Stimulated activated CD8-positive, alpha-beta memory T cell treated with anti-CD3 and anti-CD28 coated beads, Interleukin-12 subunit alpha, Interleukin-12 subunit beta, amount 100 ng/mL, for 24 hours (primary cell): Measurements from ENCODE around the gene PGLYRP3.

ENCODE experiments used
- DNase-seq: peaks from one replicate; pipeline ENCODE4 v3.0.0-alpha.2; 2020; ENCODE audit errors: extremely low read depth

PGLYRP3 gene, protein sequence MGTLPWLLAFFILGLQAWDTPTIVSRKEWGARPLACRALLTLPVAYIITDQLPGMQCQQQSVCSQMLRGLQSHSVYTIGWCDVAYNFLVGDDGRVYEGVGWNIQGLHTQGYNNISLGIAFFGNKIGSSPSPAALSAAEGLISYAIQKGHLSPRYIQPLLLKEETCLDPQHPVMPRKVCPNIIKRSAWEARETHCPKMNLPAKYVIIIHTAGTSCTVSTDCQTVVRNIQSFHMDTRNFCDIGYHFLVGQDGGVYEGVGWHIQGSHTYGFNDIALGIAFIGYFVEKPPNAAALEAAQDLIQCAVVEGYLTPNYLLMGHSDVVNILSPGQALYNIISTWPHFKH

DNA sequence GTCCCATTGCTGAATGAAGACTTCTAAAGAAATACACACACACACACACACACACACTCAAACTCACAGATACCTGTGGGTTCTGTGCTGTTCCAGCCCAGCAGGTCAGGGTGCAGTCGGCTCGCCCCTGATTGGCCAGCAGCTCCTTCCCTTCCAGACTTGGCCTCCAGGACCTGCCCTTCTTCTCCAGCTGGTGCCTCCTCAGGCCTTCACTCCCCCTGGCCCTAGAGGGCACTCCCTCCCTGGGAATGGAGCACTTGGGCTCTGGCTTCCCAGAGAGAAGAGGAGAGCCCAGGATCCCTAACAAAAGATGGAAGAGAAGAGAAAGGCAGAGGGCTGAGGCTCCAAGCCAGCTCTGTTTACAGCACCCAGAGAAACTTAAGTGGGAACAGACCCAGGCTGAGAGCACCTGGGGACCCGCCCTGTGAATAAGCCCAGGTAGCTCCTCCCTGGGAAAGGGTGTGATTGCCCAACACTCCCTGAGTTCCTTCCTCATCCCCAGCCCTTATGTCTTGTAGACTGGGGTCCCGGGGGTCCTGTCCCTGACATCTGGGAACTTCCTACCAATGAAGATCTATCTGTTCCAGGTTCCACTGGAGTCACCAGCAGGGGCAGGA, at the start of gene PGLYRP3:
TSS of gene PGLYRP3 (minus strand) at position 383 of the 617 bp plus-strand sequence. CDS start 2,287 bp downstream, outside the sequence.
- no peak for DNase-seq

DNA sequence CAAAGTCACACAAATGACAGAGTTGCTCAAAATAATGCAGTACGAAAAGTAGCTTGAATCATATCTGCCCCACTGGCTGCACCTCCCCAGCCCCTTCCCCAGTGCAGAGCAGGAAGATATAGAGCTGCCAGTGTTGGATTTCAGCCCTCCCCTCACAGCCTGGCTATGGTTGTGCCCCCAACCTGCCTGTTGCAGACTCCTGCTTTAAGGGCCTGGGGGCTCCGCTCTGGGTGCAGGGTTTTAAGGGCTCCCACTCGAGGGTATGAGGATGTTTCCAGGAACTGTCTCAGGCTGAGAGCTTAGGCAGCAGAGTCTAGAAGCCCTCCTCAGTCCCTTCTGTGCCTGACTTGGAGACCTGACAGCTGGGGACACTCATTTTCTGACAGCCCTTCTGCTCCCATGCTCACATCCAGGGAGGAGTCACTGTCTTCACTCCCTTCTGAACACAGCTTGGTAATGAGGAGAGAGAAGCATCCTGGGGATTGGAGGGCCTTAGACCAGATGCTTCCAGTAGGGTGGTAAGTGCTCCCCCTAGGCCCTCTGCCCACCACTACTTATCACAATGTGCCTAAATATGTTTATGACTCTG, 49.5 kb upstream of the PGLYRP3 start:
- DNase-seq = no peak

DNA sequence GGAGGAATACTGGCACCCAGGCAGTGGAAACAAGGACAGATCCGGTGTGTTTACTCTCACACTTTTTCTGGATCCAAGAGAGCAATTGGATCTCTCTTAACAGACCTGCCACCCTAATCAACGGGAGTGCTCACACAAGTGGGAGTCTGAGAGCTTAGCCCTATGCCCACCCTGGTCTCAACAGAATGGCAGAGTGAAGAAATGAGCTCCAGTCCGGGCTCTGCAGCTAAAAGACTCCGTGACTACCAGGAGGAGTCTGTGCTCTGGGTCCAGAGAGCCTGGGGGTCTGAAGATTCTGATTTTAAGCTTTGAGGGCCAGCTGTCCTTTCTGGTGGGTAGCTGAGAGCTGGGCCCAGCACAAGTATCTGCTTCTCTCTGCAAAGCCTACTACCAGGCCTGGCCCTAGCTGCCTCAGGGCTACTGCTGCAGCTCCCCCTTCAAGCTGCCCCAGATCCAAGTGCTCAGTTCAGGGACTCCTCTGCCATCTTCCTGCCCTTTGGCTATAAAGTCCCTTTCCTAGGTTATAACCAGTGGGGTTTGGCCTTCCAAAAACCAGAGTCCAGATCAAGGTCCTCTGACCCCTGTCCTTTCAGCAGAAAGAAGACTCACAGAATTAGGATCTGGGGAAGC, 48.8 kb upstream of the PGLYRP3 start:
- no peak for DNase-seq

DNA sequence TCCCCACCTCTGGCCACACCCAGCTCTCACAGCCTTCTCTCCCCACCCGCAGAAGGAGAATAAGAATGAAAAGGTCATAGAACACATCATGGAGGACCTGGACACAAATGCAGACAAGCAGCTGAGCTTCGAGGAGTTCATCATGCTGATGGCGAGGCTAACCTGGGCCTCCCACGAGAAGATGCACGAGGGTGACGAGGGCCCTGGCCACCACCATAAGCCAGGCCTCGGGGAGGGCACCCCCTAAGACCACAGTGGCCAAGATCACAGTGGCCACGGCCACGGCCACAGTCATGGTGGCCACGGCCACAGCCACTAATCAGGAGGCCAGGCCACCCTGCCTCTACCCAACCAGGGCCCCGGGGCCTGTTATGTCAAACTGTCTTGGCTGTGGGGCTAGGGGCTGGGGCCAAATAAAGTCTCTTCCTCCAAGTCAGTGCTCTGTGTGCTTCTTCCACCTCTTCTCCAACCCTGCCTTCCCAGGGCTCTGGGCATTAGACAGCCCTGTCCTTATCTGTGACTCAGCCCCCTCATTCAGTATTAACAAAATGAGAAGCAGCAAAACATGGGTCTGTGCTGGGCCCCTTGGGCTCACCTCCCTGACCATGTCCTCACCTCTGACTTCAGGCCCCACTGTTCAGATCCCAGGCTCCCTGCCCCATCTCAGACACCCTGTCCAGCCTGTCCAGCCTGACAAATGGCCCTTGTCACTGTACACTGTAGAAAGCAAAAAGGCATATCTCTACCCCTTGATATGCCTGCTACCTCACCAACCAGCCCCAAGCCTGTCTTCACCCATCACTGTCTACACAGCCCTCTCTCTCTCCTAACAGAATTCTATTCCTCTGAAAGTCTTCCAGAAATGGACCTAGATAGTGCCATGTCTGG, 48.1 kb upstream of the PGLYRP3 start:
- DNase-seq = no peak

DNA sequence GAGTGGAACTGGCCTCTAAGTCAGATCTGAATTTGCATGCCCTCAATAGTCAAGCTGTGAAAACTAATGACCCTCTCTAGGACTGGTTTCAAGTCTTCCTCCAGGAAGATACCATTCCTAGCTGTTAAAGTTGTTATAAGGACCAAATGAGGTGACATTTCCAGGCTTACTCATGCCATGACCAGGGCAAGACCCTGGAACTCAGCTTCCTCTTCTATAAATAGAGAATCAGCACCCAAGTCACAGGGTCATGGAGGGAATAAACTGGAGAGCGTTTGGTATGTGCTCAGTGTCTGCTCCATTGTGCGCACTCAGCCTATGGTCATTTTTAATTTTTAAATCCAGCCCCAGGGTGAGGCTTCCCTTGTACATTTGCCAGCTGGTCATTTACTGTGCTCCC, 47.4 kb upstream of the PGLYRP3 start:
- no peak for DNase-seq

DNA sequence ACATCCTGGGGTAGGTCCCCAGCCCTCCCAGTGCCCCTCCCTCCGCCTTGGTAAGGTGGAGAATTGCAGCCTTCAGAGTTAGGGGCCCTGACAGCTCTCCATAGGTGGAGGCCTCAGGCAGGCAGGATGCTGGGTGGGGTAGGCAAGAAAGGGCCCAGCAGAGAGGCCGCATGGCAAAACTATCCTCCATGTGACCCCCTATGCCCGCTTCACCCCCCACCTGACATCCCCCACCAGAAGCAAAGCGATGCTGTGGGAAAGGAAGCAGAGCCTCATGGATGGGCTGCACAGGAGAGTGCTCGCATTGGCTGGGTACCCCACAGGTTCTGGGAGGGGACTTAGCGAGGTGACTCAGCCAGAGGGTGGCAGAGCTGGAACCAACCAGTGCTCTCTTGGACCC, 46.5 kb upstream of the PGLYRP3 start:
- no peak for DNase-seq

DNA sequence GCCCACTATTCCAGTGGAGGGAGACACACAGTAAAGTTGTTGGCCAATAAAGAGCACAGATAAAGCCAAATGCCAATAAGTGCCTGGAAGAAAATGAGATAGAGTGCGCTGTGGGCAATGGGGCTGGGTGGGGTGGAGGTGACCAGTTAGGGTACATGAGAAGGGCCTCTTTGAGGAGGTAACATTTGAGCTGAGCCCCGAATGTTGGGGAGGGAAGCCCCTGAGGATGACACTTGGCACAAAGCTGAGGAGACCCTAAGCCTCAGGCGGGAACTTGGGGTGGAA, 45.9 kb upstream of the PGLYRP3 start:
- no peak for DNase-seq

DNA sequence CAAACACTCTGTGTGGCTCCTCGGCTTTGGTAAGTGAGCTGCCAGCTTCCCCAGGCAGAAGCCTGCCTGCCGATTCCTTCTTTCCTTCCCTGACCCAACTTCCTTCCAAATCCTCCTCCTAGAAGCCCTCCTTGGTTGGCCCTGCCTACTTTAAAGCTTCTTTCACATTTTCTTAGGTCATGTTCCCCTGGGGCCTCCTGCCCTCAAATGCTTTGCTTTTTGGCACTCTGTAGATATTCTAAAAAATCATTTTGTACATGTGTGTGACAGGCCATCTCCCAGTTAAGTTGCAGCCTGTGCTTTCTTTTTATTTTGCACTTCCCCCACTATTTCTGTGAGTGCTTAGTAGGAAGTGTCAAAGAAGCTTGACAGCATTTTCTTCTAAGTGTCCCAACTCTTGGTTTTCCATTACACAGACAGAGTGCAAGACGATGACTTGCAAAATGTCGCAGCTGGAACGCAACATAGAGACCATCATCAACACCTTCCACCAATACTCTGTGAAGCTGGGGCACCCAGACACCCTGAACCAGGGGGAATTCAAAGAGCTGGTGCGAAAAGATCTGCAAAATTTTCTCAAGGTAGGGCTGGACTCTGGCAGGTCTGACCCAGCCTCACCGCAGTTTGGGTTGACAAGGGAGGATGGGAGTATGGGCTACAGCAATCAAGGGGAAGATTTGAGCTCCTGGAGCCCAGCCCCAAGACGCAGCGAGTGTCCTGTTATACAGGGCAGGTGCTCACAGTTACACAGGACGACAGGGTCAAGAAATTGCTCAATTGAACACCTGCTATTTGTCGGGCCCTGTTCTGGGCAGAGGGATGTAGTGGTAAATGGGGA, 45.3 kb upstream of the PGLYRP3 start, which contains the start of gene S100A9:
TSS of gene S100A9 (plus strand) at position 2 of the 838 bp plus-strand sequence. CDS start at position 432, 430 bp downstream.
- DNase-seq = no peak

DNA sequence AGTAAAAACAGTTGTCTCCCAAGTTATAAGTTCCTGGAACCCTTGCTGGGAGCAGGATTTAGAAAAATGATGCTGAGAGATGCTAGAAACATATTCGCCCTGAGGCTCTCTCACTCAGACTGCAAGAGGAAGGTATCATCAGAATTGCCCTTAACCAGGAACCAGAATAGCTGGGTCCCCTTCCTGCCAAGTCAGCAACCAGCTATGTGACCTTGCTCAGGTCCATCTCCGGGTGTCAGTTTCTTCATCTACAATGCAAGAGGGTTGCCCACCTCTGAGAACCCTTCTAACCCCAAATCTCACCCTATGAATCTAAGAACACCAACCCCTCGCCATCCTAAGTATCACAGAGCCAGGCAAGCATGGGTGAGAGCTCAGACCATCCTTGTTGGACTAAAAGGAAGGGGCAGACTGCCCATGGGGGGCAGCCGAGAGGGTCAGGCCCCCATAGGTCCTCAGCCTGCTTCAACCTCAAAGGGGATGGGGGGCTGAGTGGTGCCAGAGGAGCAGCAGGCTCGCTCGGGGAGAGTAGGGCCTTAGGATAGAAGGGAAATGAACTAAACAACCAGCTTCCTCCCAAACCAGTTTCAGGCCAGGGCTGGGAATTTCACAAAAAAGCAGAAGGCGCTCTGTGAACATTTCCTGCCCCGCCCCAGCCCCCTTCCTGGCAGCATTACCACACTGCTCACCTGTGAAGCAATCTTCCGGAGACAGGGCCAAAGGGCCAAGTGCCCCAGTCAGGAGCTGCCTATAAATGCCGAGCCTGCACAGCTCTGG, 44.5 kb upstream of the PGLYRP3 start:
- no peak for DNase-seq

DNA sequence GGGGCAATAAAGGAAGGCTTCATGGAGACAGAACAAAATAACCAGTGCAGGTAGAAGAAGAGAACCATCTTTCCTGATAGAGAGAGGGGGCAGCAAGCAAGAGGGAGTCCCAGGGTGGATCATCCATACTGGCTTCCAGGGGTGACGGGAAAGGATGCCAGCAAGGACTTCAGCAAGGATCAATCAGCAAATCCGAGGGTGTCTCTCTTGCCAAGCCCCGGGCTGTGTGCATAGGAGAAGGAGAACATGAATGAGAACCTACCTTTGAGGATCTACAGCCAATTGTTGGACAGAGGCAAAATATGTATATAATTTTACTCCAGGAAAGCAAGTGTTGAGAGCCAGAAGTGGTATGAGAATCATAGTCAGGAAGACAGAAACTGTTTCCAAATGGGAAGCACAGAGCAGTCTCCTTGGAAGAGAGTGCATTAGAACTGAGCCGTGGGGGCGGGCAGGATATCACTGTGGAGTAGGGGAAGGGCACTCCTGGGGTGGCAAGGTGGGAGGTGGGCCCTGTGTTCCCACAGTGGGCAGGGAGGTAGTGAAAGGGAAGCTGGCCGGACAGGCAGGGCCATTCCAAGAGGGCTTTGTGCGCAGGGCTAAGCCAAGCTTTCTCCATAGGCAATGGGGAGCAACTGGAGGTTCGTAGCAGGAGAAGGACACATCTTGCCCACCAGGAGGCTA, 43.8 kb upstream of the PGLYRP3 start:
- no peak for DNase-seq

DNA sequence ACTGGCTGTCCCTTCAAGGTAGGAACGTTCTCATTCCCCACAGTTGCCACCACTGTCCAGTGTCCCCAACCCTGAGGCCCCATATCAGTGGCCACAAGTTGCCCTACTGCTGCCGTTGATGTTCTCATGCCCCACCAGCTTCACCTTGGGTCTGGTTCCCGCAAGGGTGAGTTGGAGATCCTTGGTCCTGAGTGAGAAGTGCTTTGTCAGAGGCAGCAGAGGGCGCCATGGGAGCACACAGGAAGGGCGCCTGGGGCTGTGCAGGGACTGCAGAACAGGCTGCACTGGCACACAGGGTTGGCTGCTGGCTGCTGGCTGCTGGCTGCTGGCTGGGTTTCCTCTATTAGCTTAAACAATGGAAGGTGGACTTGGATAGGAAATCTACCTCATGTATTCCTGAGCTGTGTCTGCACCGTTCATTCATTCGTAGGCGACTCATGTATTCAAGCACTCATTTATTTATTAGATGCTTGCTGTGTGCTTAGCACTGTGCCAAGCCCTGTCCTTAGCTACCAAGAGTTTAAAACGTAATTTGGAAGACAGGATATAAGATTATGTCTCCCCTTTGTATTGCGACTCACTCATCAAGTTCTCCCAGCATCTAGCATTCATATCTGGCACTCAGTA, 42.8 kb upstream of the PGLYRP3 start:
- DNase-seq = no peak

DNA sequence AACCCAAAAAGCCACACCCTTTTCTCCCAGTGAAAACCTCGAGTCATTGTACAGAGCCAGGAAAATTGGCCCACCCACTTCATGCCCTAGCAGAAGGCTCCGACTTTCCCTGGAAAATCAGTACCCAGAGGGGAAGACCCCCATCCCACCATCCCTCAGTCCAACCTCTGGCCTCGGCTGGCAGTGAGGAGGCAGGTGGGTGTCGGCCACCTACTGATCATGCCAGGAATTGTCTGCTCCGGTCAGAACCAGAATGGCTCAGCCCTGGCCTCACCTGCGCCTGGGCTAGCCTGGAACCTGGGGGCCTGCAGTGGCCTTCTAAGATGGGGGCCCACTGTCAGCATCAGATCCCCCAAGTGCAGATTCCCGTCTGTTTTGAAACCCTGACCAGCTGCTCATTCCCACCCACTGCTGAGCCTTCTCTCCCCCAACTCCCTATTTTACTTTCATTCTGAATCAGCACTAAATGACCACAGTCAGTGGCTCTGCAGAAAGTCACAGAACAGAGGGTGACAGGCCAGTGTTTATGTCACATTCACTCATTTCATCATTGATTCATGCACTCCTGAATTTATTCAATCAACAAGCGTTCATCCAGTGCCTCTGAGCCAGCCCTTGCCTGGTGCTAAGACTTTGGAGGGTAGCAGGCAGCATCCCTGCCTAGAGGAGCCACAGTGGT, 41.9 kb upstream of the PGLYRP3 start:
- no peak for DNase-seq

DNA sequence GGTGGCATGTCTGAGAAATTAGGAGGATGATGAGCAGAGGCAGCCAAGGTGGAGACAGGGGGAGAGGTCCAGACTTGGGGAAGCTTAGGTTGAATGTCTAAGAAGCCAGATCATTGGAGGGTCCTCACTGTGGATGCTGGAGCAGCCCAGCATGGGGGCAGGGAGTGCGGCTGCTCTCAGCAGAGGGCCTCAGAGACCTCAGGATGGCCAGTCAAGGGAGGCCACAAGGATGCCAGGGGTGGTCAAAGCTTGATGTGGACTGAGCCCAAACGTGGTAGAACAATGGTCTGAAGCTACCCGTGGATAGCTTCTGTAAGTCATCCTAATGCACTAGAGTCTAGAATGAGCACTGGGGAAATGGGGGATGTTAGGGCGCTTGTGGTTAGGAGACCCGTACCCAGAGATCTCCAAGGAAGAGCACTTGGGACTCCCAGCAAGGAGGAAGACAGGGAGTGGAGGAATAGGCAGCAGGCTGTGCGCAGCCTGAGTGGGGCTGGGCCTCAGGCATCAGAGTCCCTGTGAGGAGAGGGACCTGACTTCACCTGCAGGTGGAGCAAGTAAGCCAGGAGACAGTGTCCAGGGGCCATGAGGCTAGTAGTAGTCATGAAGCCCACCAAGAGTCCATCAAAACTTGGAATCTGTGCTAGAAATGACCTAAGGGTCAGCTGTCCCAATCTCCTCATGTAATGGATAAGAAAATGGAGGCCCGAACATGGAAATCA, 40.6 kb upstream of the PGLYRP3 start:
- DNase-seq = no peak

DNA sequence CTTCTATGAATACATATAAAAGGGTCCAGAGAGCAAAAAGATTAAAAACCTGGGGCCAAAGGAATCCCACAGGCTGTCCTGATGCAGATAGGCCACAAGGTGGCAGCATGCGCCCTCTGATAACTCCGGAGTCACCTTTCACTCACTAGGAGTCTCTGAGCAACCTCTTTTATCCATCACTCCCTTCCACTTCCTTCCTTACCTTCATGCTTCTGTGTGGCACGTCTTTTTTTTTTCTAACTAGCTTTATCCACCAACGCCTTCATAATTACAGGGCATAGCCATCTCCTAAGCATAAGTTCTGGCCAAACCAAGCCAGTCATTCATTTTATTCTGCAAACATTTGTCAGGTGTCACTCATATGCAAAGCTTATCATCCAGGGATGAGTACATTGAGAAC, 39.8 kb upstream of the PGLYRP3 start:
- peak; percentile 17 for DNase-seq

DNA sequence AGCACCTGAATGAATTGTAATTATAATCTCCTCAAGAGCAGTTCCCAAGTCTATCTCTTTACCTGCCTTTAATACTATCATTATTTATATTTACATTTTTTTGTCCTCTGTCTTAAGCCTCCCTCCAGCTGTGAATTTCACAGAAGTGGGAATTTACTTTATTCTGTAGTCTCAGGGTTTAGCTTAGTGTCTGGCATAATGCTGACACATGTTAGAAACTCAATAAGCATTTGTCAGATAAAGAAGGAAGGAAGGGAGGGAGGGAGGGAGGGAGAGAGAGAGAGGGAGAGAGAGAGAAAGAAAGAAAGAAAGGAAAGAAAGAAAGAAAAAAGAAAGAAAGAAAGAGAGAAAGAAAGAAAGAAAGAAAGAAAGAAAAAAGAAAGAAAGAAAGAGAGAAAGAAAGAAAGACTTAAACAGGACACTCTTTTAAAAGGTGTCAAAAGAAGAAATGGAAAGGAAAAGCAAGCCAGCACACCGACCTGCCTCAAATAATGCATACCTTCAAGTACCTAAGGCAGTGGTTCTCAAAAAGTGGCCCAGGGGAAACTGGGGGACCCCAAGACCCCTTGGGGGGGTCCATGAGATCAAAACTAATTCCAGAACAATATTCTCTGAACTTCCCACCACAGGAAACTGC, 37.7 kb upstream of the PGLYRP3 start:
- no peak for DNase-seq

DNA sequence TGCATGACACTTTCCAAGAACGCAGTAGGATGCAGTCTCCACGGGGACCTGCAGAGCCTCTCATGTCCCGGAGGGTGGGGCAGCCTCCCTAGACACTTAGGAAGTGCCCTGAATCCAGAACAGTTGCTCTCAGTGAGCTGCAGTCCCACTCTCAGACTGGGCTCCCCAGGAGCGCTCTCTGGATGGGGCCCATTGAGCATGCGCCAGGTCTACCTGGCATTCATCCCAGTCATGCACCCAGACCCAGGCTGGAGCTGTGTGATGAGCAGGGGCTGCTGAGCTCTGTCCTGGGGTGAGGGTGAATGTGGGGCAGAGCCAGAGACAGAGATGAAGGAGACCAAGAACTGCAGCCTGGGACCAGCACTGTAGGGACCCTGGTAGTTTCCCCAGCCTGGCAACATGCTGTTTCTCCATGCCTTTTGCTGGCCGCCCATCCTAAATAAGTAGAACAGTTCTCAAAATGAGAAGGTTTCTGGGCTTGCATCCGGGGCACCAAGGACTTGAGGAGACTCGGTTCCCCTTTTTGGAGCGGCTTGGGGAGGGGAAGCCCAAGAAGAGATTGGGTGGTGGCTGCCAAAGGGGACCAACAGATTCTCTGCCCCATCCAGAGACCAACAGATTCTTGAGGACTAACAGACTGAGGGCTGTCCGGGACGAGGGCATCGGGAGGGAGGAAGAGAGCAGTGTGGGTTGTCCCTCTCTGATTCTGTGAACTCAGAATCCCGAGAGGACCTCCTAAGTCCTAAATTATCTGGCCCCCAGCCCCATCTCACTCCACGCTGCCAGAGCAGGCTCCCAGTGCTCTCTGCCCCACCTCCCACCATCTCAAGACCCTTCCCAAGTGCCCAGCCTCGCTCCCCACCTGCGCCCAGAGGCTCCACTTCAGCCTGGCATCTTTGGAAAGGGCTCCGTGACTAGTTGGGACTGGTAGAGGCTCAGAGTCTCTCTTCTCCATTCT, 36.9 kb upstream of the PGLYRP3 start:
- no peak for DNase-seq
